HG03565 (cell line): ENCODE measurements around the gene ACOXL.

Experiments used
- ATAC-seq: cut with Tn5 transposase; IDR thresholded peaks from one replicate; pipeline ENCODE4 v1.9.1; 2021; ENCODE audit warnings: mild to moderate bottlenecking, moderate library complexity; ENCODE audit not compliant: unreplicated experiment

ACOXL gene

DNA sequence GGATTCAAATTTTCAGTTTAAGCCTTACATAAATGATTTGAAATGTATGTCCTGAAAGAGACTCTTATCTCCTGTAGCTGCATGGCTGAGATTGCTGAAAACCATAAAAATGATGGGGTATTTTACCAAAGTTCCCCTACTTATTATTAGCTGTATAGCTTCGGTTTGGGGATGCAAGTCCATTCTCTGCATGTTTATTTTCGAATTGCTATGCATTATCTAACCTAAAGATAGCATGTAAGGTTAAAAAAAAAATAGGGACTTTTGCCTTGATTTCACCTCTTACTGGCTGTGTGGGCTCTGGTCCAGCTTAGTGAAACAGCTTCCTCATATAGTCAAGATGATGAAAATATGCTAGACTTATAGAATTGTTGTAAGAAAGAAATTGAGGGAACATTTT, 14.0 kb upstream of the ACOXL start:
- no peak for ATAC-seq

- ATAC-seq = no peak
These were observed 13.4 kb upstream of the ACOXL start for GRCh38 chr2:110718990-110719389.

DNA sequence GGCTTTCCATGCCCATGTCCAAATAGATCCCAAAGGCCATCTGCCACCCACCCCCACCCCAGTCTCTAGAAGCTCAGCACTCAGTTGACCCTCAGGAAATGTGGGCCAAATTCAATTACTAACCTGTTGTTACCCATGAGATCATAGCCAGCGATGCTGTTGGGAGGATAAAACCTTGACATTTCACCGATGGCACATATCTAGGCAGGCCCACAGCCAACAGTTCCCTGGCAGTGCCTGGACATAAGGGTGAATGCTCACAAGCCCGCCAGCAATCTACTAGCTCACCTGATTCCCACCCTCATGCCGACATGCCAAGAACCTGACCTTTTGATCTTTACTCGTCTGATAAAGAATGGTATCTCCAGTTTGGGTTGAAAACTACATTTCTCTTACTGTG, 11.8 kb upstream of the ACOXL start:
- no peak for ATAC-seq

DNA sequence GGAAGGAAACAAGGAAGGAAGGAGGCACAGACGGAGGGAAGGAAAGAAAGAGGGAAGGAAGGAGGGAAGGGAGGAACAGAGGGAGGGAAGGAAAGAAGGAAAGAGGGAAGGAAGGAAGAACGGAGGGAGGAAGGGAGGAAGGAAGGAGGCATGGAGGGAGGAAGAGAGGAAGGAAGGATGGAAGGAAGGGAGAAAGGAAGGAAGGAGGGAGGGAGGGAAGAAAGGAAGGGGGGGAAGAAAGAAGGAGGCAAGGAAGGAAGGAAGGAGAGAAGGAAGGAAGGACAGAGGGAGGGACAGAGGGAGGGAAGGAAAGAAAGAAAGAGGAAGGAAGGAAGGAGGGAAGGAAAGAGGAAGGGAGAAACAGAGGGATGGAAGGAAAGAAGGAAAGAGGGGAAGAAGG, 7.6 kb upstream of the ACOXL start:
- ATAC-seq = no peak

DNA sequence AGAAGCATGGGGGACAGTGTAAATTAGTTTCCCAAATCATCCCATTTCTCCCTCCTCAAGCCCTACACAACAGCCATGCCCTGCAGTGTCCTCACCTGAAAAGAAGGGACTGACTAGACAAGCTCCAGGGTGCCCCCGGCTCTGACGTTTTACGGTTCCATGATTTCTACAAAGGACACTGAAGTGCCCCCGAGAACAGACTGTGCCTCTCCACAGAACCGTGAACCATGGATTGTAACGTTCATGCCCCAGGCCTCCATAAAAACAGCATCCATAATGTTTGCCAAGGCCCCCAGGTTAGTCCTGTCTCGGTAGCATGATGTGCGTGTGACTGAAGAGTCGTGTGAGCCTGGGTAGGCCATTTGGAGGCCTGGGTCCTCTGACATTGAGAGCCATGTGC, 7.0 kb upstream of the ACOXL start:
- no peak for ATAC-seq

- no peak for ATAC-seq
These were observed 6.5 kb upstream of the ACOXL start for GRCh38 chr2:110725859-110726258.

GRCh38 chr2:110726285-110726684, 6.1 kb upstream of the ACOXL start:
- no peak for ATAC-seq

DNA sequence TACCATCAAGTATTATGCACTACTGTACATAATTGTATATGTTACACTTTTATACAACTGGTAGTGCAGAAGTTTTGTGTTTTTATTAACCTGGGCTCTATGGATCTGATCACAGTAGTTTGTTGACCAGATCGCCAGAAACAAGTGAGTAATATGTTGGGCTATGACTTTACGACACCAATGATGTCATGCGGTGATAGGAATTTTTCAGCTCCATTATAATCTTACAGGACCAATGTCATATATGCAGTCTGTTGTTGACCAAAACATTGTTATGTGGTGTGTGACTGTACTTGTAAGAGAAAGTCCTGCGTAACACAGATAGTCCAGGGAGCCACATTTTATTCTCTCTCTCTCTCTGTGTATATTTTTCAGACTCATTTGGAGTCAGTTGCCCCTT, 4.5 kb upstream of the ACOXL start:
- ATAC-seq = no peak

DNA sequence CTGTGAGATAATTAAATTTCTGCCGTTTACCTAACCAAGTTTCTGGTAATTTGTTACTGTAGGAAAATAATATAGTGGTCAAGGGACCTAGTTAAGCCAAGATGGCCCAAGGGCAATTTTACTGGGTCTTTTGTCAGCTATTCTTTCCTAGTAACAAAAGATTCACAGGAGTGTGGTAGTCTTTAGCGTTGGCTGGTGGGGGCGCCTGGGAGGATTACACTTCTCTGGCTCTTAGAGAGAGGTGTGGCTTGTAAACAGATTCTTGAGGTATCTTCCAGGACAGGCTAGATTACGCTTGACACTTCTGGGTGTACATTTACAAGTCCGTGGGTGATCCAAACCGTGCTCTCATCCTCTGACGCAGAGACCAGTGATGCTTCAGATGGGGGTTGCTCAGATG, 3.3 kb upstream of the ACOXL start:
- no peak for ATAC-seq

- ATAC-seq = no peak
These were observed 1.3 kb upstream of the ACOXL start for GRCh38 chr2:110731064-110731463.

DNA sequence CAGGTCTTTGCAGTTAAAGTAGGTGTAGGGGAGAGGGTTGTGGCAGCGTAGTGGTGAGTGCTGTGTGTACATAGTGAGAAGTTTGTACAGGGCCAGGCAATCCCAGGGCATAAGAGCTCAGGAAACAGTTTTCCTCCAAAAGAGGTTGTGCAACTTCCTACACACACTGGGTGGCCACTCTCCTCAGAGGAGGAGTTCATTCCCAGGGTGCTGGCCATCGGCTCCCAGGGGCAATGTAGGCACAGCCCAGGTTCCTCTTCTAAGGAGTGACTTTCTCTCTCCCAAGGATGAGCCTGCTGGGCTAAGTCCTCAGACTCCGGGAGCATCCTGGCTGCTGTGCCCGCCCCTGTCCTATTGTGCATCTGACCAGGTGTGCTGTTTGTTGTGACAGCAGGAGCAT, 3.0 kb downstream of the ACOXL start:
- ATAC-seq = no peak

DNA sequence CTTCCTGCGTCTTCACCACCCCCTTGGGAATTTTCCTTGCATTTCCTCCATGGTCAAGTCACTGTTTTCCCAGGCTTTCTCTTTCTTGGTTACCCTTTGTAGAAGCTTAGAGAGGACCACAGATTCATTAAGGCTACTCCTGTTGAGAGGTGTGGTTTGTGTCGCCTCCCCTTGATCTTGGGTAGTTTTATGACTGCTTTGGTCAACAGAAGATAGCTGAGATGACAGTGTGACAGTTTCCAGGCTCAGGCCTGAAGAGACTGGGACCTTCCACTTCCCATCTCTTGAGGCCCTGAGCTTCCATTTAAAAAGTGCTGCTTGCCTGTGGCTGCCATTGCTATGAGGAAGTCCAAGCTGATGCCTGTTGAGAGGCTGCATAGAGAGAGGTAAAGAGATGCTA, 5.4 kb downstream of the ACOXL start:
- no peak for ATAC-seq

DNA sequence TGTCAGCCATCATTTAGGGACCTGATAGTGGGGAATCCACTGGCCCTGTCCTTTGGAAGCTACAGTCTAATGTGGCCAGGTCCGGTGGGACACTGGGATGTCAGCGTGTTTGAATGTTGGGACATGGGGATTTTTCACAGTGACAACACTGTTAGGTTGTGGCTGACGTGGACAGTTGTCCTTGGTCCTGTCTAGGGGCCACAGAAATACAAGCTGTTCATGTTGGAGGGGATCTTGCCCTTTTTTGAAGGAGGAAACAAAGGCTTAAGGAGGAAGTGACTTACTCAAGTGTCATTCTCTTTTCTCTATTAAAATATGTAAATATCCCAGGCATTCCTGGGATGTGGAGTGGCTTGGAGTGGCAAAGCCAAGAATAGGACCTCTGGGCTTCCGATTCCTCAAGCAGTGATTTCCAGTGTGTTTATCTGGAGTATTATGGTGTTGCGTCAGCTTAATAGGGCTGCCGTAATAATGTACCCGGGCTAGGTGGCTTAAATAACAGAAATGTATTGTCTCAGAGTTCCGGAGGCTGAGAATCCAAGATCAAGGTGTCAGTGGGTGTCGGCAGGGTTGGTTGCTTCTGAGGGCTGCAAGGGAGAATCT, 8.5 kb downstream of the ACOXL start:
- no peak for ATAC-seq

- no peak for ATAC-seq
These were observed 9.2 kb downstream of the ACOXL start for GRCh38 chr2:110741491-110741980.

GRCh38 chr2:110742412-110742811, 10.0 kb downstream of the ACOXL start:
- ATAC-seq = no peak

GRCh38 chr2:110743600-110743999, 11.2 kb downstream of the ACOXL start:
- no peak for ATAC-seq

DNA sequence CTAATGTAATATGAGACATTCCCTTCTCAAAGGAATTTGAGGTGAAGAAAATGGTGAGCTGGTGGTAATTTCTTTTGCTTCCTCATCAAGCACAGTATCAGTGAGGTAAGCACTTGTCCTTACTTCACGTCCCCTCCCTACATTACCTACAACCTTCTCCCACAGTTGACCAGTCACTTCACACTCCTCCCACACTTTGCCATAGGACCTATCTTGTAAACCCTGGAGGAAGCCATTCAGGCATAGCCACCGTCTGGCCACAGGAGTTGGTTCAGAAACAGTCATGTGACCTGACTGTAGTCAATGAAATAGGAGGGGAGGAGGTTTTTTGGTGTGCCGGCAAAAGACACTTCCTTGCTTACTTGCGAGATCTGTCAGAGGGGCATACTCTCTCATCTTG, 12.1 kb downstream of the ACOXL start:
- no peak for ATAC-seq

DNA sequence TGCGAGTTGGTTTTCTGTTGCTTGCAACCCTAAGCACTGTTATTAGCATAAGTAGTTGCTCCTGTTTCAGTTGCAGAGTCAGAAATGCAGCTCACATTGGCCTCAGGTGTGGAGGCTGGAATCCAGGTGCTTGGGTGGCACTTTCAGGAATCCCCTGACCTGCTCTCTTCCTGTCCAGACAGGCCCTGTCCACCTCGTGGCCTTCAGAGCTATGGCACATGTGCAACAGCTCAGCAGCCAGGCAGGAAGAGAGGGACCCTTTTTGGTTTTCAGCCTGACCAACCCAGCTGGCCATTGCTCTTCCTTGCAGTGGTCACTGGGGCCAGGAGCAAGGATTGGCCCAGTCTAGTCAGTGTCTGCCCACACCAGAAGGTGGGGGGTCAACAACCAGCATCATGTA, 12.7 kb downstream of the ACOXL start:
- no peak for ATAC-seq

DNA sequence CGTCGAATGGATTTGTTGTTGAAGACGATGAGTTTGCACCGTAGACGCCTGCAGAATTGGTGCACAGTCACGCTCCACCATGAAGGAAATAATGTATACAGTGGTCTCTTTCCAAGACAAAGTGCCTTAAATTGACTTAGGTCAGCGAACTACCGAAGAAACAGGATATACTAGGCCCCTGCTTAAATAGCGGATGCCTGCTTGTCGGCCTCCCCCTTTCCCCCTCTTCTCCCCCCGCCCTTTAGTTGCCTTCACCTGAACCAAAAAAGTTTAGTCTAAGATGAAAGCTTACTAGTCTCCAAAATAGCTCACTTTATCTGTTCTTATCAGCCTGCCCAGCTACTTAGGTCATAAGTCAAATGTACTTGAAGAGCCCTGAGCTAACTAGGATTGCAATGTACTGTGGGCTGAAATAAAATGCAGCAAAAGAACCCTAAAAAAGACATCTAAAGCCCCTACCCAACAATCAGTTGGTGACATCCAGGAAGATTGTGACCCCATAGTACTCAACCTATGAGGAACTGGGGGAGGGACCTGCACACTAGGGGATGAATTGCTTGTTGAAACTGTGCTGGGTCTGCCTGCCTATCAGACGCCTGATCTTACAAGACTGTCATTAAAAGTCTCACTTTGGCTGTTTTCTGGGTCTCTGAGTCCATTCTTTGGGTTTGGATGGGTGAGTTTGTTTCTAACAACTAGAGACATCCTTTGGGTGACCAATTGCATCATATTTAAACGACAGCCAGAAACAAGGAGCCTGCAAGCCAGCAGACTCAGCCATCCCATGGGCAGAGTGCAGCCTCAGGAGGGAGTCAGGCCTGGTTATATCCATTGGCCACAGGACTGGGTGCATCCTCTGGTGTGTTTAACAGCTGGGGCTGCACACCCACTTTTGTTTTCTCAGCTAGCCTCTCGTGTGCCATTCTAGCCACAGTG, 14.5 kb downstream of the ACOXL start:
- no peak for ATAC-seq

DNA sequence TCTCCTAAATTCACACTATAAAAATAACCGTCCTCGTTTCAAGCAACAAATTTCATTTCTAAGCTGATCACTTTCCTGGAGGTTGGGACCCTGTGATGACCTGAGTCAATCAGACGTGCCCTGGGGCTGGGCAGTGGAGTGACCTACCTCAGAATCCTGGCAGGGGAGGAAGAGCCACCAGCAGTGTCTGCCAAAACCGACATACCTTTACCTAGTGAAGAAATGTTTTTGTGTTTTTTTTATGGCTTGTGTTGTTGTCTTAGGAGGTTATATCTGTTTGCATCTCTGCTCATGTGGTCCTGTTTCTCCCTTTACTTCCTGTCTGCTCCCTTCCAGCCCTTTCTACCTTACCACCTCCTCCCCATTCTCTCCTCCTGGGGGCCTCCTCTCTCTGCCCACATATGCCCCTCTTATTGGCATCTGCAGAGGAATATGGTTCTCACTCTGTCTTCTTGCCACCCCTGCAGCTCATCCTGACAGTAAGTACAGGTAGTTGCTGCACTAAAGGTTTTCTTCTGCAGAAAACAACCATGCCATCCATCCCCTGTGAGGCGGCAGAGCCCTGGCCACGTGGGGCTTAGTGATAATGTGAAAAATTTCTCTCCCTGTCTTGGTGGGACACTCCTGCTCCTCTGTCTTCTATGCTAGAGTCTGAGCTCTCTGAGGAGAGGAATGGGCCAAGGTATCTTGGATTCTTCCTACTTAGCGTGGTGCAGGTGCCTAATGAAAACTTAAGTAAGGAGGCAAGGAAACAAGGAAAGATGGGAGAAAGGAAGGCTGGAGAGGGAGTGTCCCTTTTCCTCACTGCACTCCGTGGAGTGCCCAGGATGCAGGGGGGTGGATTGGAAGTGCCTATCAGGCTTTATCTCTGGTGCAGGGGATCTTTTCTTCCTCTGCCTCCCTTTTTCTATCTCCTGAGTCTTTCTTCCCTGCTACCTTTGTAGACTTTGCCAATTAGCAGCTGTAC, 15.4 kb downstream of the ACOXL start:
- ATAC-seq = no peak

GRCh38 chr2:110748489-110748867, 16.1 kb downstream of the ACOXL start:
- peak; percentile 96 for ATAC-seq
